ENCODE results near the gene PDIA6. TPM values are rescaled to one million over a fixed set of nuclear protein-coding genes. Genes with fewer than 3 reads are reported as not detected.
"Not testable (repeated sequence)": the region's sequence is repeated elsewhere in the genome, so short reads cannot be mapped to it uniquely, and the experiment has no call there.

The PDIA6 gene
- total and polyA plus RNA-seq, 4 donors: 164 to 222 (median 168) TPM

- Histone ChIP-seq H3K4me3 (ENCODE audit: low read depth, low read length) (no peak overlapping the region), H3K9me3 (ENCODE audit: control insufficient read depth, insufficient read depth, low read length) (no peaks in the 10 kb centered on the region), H3K36me3 (ENCODE audit: control insufficient read depth, insufficient read depth, low read length) (no peaks in the 10 kb centered on the region), H3K27ac (ENCODE audit: low read depth, low read length) (peak overlapping the region; percentile 67), H3K27me3 (ENCODE audit: control insufficient read depth, insufficient read depth, low read length) (no peaks in the 10 kb centered on the region), H3K4me1 (ENCODE audit: control insufficient read depth, insufficient read depth, low read length) (peaks cover 27% of the 10 kb centered on the region)
- peak in 2 of 6 donors; percentile 49 to 87 for DNase-seq (ENCODE audit: low read depth in 4 of 6, low spot score in 6 of 6)
- WGBS (ENCODE audit: insufficient coverage): 44% methylated on average over 15 of the region's 16 CpGs
Observed at GRCh38 chr2:10814571-10815331, 2.2 kb upstream of the PDIA6 start.

GRCh38 chr2:10814142-10814541 lies 1.6 kb upstream of the PDIA6 start:
- Histone ChIP-seq H3K4me1 (ENCODE audit: control insufficient read depth, insufficient read depth, low read length) (peaks cover 31% of the 10 kb centered on the region), H3K27me3 (ENCODE audit: control insufficient read depth, insufficient read depth, low read length) (no peaks in the 10 kb centered on the region), H3K9me3 (ENCODE audit: control insufficient read depth, insufficient read depth, low read length) (no peaks in the 10 kb centered on the region), H3K27ac (ENCODE audit: low read depth, low read length) (no peak overlapping the region), H3K36me3 (ENCODE audit: control insufficient read depth, insufficient read depth, low read length) (no peaks in the 10 kb centered on the region), H3K4me3 (ENCODE audit: low read depth, low read length) (no peak overlapping the region)
- WGBS (ENCODE audit: insufficient coverage): 51% methylated on average over 10 of the region's 10 CpGs
- DNase-seq (ENCODE audit: low read depth in 4 of 6, low spot score in 6 of 6): no peak

DNA sequence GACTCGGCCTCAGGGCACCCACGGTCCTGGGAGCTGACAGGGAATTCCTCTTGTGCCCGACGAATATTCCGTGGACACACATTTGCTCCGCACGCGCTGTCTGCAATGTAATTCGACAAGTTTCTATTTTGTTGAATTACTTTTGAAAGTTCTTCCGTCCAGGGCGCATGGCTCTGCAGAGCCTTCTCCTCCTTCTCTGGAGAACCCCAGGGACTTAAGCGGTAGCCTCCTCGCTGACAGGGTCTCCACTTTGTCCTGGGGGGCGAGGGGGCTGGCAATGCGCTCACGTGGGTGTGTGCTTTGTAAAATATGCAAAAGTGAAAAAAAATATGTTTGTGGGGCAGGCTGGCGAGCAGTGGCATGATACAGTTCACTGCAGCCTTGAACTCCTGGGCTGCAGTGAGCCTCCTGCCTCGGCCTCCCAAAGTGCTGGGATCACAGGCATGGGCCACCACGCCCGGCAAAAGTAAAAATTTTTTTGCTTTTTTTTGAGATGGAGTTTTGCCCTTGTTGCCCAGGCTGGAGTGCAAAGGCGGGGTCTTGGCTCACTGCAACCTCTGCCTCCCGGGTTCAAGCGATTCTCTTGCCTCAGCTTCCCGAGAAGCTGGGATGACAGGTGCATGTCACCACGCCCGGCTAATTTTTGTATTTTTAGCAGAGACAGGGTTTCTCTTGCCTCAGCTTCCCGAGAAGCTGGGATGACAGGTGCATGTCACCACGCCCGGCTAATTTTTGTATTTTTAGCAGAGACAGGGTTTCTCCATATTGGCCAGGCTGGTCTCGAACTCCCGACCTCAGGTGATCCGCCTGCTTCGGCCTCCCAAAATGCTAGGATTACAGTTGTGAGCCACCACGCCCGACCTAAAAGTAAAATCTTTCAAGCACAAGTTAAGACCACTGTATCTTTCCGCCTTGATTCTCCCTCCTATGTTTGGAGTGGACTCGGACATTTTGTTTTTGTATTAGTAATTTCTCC lies 866 bp upstream of the PDIA6 start:
- Histone ChIP-seq H3K27ac (ENCODE audit: low read depth, low read length) (peak overlapping the region; percentile 59), H3K4me3 (ENCODE audit: low read depth, low read length) (peak overlapping the region; percentile 47), H3K4me1 (ENCODE audit: control insufficient read depth, insufficient read depth, low read length) (peaks cover 32% of the 10 kb centered on the region)
- H3K36me3 ChIP-seq (ENCODE audit: control insufficient read depth, insufficient read depth, low read length); H3K9me3 ChIP-seq (ENCODE audit: control insufficient read depth, insufficient read depth, low read length); H3K27me3 ChIP-seq (ENCODE audit: control insufficient read depth, insufficient read depth, low read length); DNase-seq (ENCODE audit: low read depth in 4 of 6, low spot score in 6 of 6): not testable (repeated sequence)
- 56% methylated on average over 30 of the region's 37 CpGs for WGBS (ENCODE audit: insufficient coverage)

DNA sequence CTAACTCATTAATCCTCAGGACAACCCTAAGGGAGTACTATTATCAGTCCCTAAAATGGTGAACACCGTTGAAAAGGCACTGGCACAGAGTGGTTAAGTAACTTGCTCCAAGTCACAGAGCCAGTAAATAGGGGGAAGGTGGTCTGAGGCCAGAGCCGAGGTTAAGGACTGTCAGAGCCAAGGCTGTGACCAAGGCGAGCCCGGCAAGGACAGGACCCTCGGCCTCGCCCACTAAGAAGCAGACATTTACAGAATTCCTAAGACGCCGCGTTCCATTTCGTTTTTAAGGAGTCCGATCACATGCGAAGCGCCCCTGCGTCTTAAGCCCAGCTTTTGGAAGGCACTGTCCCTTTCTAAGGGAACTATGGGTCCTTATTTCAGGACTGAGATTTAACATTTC lies 1.1 kb downstream of the PDIA6 start:
- H3K4me1 ChIP-seq (ENCODE audit: control insufficient read depth, insufficient read depth, low read length): peaks cover 35% of the 10 kb centered on the region
- no peaks in the 10 kb centered on the region for H3K27me3 ChIP-seq (ENCODE audit: control insufficient read depth, insufficient read depth, low read length)
- H3K4me3 ChIP-seq (ENCODE audit: low read depth, low read length): peak overlapping the region; percentile 74
- H3K9me3 ChIP-seq (ENCODE audit: control insufficient read depth, insufficient read depth, low read length): no peaks in the 10 kb centered on the region
- WGBS (ENCODE audit: insufficient coverage): 3% methylated on average over 14 of the region's 14 CpGs
- peak overlapping the region; percentile 57 for H3K27ac ChIP-seq (ENCODE audit: low read depth, low read length)
- H3K36me3 ChIP-seq (ENCODE audit: control insufficient read depth, insufficient read depth, low read length): no peaks in the 10 kb centered on the region
- DNase-seq (ENCODE audit: low read depth in 4 of 6, low spot score in 6 of 6): no peak

DNA sequence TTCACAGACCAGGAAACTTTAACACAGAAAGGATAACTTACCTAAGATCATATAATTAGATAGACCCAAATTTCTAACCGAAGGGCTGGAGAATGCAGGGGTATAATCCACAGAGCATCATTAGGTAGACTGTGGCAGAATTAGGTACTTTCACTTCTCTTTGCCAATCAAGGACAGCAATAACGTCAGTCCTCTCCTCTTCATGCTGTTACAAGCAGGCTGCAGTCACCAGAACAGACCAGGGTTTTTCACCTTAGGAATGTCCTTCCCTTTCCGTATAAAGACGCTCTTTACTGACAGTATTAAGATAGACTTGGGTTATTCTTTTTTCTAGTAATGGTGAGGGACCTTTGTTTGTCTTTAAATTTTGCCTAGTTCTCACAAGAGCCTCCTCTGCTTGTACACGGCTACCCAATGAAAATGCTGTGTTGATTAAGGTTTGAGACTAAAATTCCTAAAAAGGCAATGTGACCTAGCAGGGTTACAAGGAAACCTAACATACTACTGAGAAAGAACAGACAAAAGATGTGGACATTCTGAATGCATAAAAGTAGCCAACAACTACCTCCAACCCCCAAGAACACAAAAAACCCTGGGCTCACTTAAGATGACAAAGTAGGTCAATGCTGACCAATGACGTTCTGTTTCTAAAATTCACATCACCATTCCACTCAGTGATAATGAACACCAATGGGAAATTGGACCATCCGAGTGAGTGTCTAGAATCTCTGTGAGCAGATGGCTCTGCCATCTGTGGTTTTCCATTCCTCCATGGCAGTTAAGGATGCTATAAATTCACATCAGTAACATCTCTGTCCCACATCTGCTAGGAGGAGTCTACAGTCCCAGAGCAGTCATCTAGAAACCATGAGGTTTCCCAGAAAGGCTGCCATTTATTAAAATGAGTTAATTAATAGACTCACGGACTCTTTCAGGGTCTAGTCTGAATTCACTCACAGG lies 2.1 kb downstream of the PDIA6 start:
- H3K4me3 ChIP-seq (ENCODE audit: low read depth, low read length): peak overlapping the region; percentile 74
- no peaks in the 10 kb centered on the region for H3K9me3 ChIP-seq (ENCODE audit: control insufficient read depth, insufficient read depth, low read length)
- 0% methylated on average over 1 of the region's 8 CpGs for WGBS (ENCODE audit: insufficient coverage)
- no peaks in the 10 kb centered on the region for H3K36me3 ChIP-seq (ENCODE audit: control insufficient read depth, insufficient read depth, low read length)
- H3K27ac ChIP-seq (ENCODE audit: low read depth, low read length): peak overlapping the region; percentile 47
- peaks cover 35% of the 10 kb centered on the region for H3K4me1 ChIP-seq (ENCODE audit: control insufficient read depth, insufficient read depth, low read length)
- H3K27me3 ChIP-seq (ENCODE audit: control insufficient read depth, insufficient read depth, low read length): no peaks in the 10 kb centered on the region
- peak in 2 of 6 donors; percentile 79 to 90 for DNase-seq (ENCODE audit: low read depth in 4 of 6, low spot score in 6 of 6)

GRCh38 chr2:10806543-10806942 lies 6.0 kb downstream of the PDIA6 start:
- peaks cover 18% of the 10 kb centered on the region for H3K4me1 ChIP-seq (ENCODE audit: control insufficient read depth, insufficient read depth, low read length)
- H3K36me3 ChIP-seq (ENCODE audit: control insufficient read depth, insufficient read depth, low read length): no peaks in the 10 kb centered on the region
- H3K4me3 ChIP-seq (ENCODE audit: low read depth, low read length): no peak overlapping the region
- no peaks in the 10 kb centered on the region for H3K9me3 ChIP-seq (ENCODE audit: control insufficient read depth, insufficient read depth, low read length)
- no CpG with 5 or more reads among the region's 3 CpGs for WGBS (ENCODE audit: insufficient coverage)
- no peak overlapping the region for H3K27ac ChIP-seq (ENCODE audit: low read depth, low read length)
- H3K27me3 ChIP-seq (ENCODE audit: control insufficient read depth, insufficient read depth, low read length): no peaks in the 10 kb centered on the region
- no peak for DNase-seq (ENCODE audit: low read depth in 4 of 6, low spot score in 6 of 6)

GRCh38 chr2:10805990-10806389 lies 6.6 kb downstream of the PDIA6 start:
- H3K27ac ChIP-seq (ENCODE audit: low read depth, low read length); H3K4me3 ChIP-seq (ENCODE audit: low read depth, low read length); DNase-seq (ENCODE audit: low read depth in 4 of 6, low spot score in 6 of 6); H3K36me3 ChIP-seq (ENCODE audit: control insufficient read depth, insufficient read depth, low read length); H3K27me3 ChIP-seq (ENCODE audit: control insufficient read depth, insufficient read depth, low read length); H3K9me3 ChIP-seq (ENCODE audit: control insufficient read depth, insufficient read depth, low read length): not testable (repeated sequence)
- WGBS (ENCODE audit: insufficient coverage): 97% methylated on average over 5 of the region's 6 CpGs
- H3K4me1 ChIP-seq (ENCODE audit: control insufficient read depth, insufficient read depth, low read length): peaks cover 12% of the 10 kb centered on the region

GRCh38 chr2:10802657-10803056 lies 9.9 kb downstream of the PDIA6 start:
- Histone ChIP-seq H3K4me3 (ENCODE audit: low read depth, low read length) (no peak overlapping the region), H3K27me3 (ENCODE audit: control insufficient read depth, insufficient read depth, low read length) (no peaks in the 10 kb centered on the region), H3K36me3 (ENCODE audit: control insufficient read depth, insufficient read depth, low read length) (peaks cover 12% of the 10 kb centered on the region), H3K9me3 (ENCODE audit: control insufficient read depth, insufficient read depth, low read length) (no peaks in the 10 kb centered on the region), H3K4me1 (ENCODE audit: control insufficient read depth, insufficient read depth, low read length) (peaks cover 7% of the 10 kb centered on the region), H3K27ac (ENCODE audit: low read depth, low read length) (no peak overlapping the region)
- DNase-seq (ENCODE audit: low read depth in 4 of 6, low spot score in 6 of 6): no peak
- 51% methylated on average over 6 of the region's 8 CpGs for WGBS (ENCODE audit: insufficient coverage)

DNA sequence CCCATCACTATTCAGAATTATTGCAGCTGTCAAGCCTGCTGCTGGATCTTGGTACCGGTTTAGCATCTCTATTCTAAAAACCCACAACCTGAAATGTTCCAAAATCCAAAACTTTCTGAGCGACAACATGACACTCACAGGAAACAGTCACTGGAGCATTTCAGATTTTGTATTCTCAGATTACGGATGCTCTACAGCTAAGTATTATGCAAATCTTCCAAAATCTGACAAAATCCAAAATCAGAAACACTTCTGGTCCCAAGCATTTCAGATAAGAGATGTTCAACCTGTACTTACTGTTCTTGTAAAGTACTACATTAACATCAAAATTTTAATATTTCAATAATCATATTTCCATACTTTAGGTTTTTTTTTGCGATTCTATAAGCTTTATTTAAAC lies 12.4 kb downstream of the PDIA6 start:
- WGBS (ENCODE audit: insufficient coverage): 100% methylated on average over 3 of the region's 4 CpGs
- peaks cover 4% of the 10 kb centered on the region for H3K4me1 ChIP-seq (ENCODE audit: control insufficient read depth, insufficient read depth, low read length)
- no peaks in the 10 kb centered on the region for H3K27me3 ChIP-seq (ENCODE audit: control insufficient read depth, insufficient read depth, low read length)
- no peaks in the 10 kb centered on the region for H3K9me3 ChIP-seq (ENCODE audit: control insufficient read depth, insufficient read depth, low read length)
- peaks cover 15% of the 10 kb centered on the region for H3K36me3 ChIP-seq (ENCODE audit: control insufficient read depth, insufficient read depth, low read length)
- no peak overlapping the region for H3K4me3 ChIP-seq (ENCODE audit: low read depth, low read length)
- no peak for DNase-seq (ENCODE audit: low read depth in 4 of 6, low spot score in 6 of 6)
- H3K27ac ChIP-seq (ENCODE audit: low read depth, low read length): no peak overlapping the region

Data from spinal cord (tissue), 10 donors.